Stimulated activated CD8-positive, alpha-beta memory T cell treated with anti-CD3 and anti-CD28 coated beads, Interleukin-15, amount 100 ng/mL, for 48 hours (primary cell): ENCODE data around the gene TRIM44.
"Not testable (repeated sequence)": the region's sequence is repeated elsewhere in the genome, so short reads cannot be mapped to it uniquely, and the experiment has no call there.

Source experiments
- DNase-seq, 2 donors: peaks; one replicate each; pipeline ENCODE4 v3.0.0-alpha.2; 2020; ENCODE audit warnings: low read depth in 2 of 2

The TRIM44 gene

DNA sequence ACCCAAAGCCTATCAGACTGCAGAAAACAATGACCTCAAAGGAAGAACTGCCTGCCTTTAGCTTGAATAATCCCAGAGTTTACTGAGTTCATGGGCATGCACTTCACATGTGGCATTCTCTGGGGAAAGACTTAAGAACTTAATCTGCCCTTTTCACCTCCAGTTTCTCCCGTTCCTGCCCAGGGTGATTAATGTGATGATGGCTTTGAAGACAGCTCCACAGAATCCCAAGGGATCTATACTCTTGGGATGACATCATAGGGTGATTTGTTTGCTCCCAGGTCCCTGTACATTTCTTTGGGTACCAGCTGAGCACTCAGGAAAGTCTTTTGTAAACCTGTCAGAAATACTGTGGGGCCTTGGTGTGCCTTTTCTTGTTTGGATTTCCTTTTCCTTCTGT is 30.3 kb upstream of the TRIM44 start:
- DNase-seq: no peak

DNA sequence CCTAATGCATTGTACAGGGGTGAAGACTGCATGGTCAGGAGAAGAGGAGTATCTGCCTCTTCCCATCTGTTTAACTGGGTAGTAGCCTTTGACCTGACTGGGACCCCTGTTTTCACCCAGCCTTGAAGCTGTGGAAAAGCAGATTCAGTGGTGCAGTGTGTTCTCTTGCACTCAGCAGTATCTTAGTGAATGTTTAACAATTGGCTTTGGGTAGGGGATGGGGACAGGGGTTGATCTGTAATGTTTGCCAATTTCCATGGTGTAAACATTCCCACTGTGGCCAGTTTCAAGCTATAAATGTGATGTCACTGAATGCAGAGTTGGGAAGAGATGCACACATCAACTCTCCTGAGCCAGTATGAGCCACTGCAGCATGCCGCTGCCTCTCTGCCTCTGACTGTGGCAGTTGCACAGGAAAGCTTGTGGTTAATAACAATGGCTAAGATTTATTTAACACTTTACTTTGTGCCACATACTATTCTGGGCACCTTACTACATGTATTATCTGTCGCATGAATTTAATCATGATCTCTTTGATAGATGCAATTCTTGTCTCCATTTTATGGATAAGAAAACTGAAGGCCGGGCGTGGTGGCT is 28.6 kb upstream of the TRIM44 start:
- no peak for DNase-seq

DNA sequence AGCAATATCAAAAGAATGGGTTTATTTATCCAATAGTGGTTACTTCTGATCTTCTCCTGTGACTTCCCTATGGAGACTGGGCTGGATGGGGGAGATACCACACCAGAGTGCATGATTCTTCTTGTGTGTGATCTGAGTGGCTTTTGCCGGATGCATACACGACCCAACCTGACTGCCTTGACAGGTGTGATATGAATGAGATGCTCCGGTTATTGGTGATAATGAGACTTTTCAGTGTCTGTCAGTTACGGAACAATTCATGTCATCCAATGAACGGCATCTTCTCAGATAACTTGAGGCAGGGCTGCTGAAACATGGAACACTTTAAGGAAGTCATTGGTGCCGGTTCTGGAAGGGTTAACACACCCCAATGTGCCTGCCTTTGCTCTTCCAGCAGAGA is 26.6 kb upstream of the TRIM44 start:
- DNase-seq: no peak

DNA sequence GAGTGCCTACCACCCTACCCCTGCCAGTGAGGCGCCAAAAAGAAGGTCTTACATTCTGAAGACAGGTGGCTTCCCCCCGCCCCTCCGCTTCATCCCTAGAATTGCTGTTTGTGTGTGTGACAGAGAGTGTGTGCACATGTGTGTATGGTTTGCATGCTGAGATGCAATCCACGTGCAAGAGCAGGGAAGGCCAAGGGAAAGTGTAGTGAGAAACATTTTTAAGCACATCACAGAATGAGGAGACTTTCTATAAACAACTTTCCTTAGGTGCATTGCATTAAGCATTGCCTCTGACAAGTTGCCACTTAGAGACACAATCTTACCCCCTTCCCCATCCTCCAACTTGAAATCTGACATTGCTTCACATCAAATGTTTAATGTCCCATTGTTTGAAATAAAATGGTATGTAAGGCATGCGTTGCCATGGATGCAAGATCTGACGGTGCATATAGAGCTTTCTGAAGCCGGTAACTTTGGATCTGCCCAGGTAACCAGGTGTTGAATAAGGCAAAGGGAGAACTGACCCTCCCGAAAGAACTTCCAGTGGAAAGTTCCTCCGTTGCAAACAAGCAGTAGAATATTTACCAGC is 22.9 kb upstream of the TRIM44 start:
- no peak for DNase-seq

DNA sequence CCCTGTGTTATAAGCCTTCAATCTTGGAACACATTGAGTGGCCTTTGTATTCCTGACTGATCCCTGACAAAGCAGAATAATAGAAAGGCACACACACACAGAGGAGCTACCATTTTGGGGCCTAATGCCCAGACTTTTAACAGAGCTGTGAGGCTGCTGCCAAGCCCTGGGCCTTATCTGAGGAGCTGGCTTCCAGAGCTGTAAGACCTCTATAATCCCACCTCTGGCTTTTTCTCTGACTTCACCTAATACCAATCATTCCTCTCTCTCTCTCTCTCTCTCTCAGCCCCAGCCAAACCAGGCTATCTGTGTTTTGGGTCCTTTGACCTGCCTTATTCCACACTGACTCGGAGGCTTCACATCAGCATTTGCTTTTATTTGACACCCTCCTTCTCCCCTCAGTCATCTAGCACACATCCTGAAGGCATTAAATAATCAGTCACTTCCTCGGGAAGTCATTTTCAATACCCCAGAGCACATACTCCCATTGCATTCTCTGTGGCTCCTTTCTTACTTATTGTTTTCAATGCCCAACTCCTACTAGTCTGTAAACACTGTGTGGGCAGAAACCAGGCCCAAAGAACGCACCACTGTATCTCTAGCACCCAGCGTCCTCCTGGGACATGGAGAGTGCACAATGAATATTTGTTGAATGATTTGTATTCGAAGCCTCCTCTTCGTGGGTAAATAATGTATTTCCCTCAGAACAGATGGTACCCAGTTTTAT is 21.2 kb upstream of the TRIM44 start:
- no peak for DNase-seq

DNA sequence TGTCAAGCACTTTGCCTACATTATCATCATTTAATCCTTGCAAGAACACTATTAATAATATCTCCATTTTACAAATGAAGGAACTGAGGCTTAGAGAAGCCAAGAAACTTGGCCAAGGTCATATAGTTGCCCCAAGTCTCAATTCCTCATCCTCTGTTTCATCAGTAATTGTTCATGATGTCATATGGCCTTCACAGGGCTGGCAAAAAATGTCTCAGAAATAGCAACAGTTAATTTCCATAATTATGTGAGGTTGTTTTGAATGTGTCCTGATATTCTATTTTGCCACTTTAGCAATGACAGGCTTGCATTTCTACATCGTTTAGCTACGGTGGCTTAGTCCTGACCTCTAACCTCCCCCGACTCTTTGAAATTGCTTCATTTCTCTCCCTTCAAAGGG is 20.6 kb upstream of the TRIM44 start:
- DNase-seq: no peak

DNA sequence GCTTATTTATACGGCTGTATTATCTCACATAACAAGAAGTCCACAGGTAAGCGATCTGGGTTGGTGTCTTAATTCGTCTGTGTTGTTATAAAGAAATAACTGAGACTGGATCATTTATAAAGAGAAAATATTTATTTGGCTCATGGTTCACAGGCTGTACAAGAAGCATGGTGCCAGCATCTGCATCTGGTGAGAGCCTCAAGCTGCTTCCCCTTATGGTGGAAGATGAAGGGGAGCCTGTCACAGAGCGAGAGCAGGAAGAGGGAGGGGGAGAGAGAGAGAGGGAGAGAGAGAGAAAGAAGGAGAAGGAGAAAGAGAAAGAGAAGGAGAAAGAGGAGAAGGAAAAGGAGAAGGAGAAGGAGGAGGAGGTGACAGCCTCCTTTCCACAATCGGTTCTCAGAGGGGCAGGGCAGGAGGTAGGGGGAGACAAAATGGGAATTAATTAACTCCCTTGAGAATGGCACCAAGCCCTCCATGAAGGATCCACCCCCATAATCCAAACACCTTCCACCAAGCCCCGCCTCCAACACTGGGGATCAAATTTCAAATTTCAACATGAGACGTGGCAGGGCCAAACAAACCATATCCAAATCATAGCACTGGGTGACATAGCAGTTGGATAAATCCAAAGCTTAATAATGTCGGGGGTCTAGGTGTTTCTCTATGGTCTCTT is 15.0 kb upstream of the TRIM44 start:
- DNase-seq: no peak

DNA sequence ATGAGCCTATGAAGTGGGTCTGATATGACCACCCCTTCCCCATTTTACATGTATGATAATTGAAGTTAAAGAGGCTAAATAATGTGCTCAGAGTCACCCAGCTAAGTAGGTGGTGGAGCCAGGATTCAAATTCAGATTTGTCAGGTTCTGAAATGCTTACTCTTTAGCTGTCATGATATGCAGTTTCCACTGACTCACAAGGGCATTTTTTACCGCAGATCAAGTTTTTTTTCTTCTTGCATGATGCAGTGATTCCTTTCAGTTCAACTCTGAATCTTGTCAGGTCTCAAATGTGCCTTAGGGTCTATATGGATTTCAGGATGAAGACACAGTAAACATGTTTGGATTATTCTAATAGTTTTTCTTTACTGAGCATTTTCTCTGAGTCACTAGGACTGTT is 12.6 kb upstream of the TRIM44 start:
- DNase-seq: no peak

DNA sequence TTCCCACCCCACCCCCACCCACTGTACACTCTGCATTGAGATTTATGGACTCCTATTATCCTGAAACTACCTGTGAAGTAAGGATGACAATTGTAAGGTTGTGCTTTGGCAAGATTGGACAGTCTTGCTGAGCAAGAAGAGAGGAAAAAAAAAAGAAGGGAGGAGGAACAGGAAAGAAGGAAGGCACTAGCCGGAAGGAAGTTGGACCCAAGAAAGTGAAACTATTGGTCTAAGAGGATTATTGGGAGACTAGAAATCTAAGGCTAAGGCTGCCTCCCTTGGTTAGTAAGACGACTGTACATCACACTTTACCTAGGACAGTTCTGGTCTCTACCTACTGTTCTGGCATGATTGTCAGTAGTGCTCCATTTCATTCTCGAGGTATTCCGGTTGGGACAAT is 12.1 kb upstream of the TRIM44 start:
- no peak for DNase-seq

DNA sequence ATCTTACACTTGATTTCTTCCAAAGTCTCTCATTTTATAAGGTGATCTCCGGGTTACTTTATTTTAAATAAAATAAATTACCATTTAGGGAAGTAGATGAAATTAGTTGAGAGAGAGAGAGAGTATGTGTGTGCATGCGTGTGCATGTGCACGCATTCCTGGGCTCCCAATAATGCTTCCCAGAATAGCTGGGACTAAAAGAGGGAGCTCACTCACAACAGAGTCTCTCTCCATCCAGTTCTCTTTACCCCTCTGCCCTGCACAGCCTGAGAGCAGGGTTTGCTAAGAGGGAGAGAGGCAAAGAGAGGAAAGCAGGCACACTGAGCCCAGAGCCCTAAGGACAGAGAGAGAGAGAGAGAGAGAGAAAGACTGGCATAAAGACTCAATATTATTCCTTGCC is 11.3 kb upstream of the TRIM44 start:
- DNase-seq: no peak

DNA sequence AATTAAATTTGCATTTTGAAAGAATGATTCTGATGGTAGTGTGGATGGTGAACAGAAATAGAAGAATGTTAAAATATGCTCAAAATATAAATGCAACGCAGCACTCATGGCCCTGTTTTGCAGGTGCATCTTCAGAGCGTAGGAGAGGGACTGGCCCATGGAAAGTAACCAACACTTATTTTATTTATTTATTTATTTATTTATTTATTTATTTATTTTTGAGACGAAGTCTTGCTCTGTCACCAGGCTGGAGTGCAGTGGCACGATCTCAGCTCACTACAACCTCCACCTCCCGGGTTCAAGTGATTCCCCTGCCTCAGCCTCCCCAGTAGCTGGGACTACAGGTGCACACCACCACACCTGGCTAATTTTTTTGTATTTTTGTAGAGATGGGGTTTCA is 9.8 kb upstream of the TRIM44 start:
- not testable (repeated sequence) for DNase-seq

DNA sequence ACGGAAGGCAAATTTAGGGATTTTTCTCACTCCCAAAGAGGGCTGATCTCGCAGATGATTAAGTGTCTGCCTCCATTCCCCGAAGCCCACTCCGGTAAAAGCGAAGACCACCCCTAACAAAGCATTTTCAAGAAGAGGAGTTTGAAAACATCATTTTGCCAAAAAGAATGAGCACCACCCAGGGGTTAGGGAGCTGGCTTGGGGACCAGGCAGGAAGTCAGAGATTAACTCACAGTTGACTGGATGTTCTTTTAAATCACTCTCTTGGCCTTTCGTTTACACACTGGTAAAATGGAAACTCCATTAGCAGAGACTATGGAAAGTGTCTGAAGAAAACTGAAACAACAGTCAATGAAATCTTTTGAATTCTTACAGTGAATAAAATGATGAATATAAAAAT is 7.9 kb upstream of the TRIM44 start:
- no peak for DNase-seq

DNA sequence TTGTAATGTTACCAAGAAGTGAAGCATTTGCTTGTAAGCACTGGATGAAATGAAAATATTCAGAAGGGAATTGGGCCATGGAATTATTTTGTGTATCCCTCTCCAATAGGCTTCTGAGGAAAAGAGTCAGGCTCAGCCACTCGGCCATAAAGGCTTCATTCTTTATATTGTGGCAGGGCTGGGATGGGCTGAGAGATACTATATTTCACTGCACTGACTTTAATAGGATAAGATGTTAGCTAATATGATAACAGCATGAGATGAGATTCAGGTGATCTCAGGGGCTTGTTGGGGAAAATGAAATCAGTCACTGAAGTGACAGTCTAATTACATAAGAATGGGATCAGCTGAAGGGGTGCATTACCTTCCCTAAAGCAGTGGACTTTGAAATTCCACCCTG is 7.3 kb upstream of the TRIM44 start:
- no peak for DNase-seq

DNA sequence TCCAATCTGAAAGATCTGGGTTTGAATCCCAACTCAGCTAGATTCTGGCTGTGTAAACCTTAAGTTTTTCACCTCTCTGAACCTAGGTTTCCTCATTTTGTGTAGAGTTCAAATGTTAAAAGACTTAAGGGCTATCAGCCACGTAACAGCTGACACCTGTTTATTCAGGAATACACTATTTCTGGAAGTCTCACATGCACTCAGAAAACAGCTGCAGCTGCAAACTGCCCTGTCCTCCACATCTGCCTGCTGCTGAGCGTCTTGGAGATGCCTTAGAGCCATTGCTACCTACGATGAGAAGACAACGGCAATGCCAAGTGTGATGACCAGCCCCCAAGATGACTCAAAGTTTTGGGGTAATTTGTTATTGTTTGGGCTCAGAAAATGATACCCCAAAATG is 6.7 kb upstream of the TRIM44 start:
- no peak for DNase-seq

DNA sequence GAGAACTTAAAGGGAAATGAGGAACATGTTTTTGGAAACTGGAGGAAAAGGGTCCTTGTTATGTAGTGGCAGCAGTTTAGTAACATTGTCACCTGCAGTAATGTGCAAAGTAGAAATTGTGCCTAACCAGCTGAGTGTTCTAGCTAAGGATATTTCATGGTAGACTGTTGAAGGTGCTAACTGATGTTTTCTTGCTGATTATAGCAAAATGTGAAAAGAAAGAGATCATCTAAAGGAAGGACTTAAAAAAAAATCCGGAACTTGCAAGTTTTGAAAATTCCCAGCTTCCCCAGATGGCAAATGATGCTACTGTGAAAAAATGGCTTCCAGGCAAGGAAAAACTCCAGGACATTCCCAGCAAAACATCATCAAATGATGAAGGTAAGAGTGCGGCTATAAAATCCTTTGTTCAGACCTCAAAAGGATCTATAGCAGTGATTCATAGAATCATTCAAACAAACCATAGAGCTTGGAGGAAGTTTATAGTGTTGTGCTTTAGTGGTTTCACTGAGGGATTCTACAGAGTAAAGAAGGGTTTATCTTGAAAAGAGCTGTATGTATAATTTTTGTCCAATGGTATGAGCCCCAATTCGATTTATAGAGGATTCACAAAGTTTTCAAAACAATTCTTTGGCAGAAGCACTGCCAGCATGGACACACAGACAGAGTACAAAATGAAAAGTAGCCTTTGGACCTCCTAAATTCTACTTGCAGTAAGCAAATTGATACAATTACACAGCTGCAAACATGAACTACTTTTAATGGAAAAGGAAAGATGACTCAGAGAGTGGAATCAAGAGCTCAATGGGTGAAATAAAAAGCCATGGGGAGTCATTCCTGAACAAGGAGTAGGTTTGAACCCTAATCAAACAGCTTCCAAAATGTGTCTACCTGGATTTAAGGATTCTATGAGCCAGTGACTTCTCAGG is 4.3 kb upstream of the TRIM44 start:
- DNase-seq: no peak

DNA sequence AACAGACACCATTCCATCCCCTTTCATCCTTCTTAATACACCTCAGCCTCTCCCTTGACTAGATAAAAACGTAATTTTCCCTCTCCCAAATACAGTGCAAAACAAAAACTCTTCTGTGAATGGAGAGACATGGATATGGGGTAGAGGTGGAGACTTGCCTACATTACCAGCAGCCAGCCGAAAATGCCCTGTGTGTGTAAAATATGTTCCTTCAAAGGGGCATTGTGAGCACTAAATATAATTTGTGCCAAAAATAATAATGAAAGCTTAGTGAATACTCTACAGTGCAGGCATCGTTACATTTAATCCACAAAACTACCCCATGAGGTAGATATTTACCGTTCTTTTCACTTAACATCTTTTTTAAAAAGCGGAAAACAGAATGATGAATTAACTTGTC is 1.0 kb upstream of the TRIM44 start:
- DNase-seq: no peak

DNA sequence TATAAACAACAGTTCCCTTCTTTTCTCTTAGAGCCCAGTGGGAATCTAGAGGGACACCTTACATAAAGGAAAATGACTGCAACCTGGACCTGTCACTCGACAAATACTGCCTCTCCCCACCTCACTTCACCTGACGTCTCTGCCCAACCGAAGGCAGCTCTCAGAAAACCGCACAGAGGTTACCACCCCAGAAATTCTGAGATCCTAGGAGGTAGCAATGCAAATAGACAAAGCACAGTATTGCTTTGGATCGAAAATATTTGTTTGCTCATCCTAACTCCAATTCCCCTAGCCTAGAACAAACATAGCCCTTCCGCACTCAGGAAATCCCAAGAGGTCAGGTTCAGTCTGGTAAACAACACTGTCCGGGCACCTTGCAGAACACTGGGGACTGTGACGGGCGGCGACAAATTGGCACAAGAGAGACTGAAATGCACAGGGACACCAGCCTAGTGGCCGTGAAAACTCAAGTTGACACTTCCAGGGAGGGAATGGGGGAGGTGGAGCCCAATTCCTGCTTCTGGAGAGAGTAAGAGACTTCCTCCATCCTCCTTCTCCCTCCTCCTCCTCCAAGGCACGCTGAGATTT is 420 bp upstream of the TRIM44 start:
- no peak for DNase-seq

DNA sequence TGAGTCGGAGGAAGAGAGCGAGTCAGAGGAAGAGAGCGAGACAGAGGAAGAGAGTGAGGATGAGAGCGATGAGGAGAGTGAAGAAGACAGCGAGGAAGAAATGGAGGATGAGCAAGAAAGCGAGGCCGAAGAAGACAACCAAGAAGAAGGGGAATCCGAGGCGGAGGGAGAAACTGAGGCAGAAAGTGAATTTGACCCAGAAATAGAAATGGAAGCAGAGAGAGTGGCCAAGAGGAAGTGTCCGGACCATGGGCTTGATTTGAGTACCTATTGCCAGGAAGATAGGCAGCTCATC is 780 bp downstream of the TRIM44 start:
- DNase-seq: no peak

DNA sequence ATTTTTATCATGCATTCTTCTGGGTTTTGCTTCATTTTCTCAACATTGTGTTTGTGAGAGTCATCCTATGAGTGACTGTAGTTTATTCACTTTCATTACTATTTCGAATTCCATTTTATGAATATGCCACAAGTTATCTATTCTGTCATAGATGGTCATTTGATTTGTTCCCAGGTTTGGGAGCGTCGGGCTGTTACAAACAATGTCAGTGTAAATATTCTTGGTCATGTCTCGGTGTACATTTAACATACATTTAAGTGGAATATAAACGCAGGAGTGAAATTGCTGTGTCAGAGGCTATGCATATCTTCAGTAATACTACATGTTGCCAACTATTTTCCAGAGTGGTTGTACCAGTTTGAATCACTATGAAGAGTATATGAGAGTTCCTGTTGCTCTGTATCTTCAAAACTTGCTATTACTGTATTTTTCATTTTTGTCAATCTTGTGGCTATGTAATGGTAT is 2.4 kb downstream of the TRIM44 start:
- no peak for DNase-seq

DNA sequence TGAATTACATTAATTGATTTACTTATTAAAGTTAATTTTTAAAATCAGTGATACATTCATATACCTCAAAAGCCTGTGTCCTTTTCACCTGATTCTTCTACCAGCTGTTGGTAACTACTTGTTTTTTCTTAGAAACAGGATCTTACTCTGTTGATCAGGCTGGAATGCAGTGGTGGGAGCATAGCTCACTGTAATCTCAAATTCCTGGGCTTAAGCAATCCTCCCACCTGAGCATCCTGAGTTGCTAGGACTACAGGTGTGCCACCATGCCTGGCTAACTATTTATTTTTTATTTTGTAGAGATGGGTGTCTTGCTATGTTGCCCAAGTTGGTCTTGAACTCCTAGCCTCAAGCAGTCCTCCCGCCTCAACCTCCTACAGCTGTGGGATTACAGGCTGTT is 4.7 kb downstream of the TRIM44 start:
- DNase-seq: no peak

DNA sequence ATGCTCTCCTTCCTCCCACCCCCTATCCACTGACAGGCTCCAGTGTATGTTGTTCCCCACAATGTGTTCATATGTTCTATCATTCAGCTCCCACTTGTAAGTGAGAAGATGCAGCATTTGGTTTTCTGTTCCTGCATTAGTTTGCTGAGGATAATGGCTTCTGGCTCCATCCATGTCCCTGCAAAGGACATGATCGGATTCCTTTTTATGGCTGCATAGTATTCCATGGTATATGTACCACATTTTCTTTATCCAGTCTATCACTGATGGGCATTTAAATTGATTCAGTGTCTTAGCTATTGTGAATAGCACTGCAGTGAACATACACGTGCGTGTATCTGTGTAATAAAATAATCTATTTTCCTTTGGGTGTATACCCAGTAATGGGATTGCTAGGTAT is 5.8 kb downstream of the TRIM44 start:
- DNase-seq: not testable (repeated sequence)
